ENCODE results near the gene SLC25A24.
A peak's percentile ranks its signal among the peaks of the same experiment; 100 is the strongest.
"Not testable (repeated sequence)": the region's sequence is repeated elsewhere in the genome, so short reads cannot be mapped to it uniquely, and the experiment has no call there.

The SLC25A24 gene

GRCh38 chr1:108199781-108200686, at the start of gene SLC25A24:
SLC25A24 (minus strand) TSS chr1:108200343; CDS start chr1:108200138, 205 bp downstream.
- no peak for DNase-seq

GRCh38 chr1:108243976-108244375, 43.8 kb upstream of the SLC25A24 start, which contains the start of gene NBPF4:
NBPF4 (minus strand) TSS chr1:108244076; CDS start chr1:108243761, 315 bp downstream.
- DNase-seq, result not testable (repeated sequence)

GRCh38 chr1:108239426-108239825, 39.3 kb upstream of the SLC25A24 start:
- DNase-seq, result not testable (repeated sequence)

GRCh38 chr1:108235308-108235707, 35.2 kb upstream of the SLC25A24 start:
- not testable (repeated sequence) for DNase-seq

GRCh38 chr1:108232183-108232582, 32.0 kb upstream of the SLC25A24 start:
- DNase-seq, result not testable (repeated sequence)

- not testable (repeated sequence) for DNase-seq
Observed at GRCh38 chr1:108229976-108230375, 29.8 kb upstream of the SLC25A24 start.

GRCh38 chr1:108227772-108228171, 27.6 kb upstream of the SLC25A24 start:
- not testable (repeated sequence) for DNase-seq

GRCh38 chr1:108226855-108227254, 26.7 kb upstream of the SLC25A24 start:
- not testable (repeated sequence) for DNase-seq

- DNase-seq, result not testable (repeated sequence)
Observed at GRCh38 chr1:108223226-108223625, 23.1 kb upstream of the SLC25A24 start.

GRCh38 chr1:108217515-108218174, 17.5 kb upstream of the SLC25A24 start:
- DNase-seq, result not testable (repeated sequence)

GRCh38 chr1:108217007-108217406, 16.9 kb upstream of the SLC25A24 start:
- DNase-seq, result not testable (repeated sequence)

- not testable (repeated sequence) for DNase-seq
Observed at GRCh38 chr1:108216028-108216890, 16.1 kb upstream of the SLC25A24 start.

- peak; percentile 54 for DNase-seq
Observed at GRCh38 chr1:108214641-108215465, 14.7 kb upstream of the SLC25A24 start.

GRCh38 chr1:108211014-108211413, 10.9 kb upstream of the SLC25A24 start:
- DNase-seq, result no peak

- no peak for DNase-seq
Observed at GRCh38 chr1:108209456-108210108, 9.4 kb upstream of the SLC25A24 start.

GRCh38 chr1:108208724-108209446, 8.7 kb upstream of the SLC25A24 start:
- DNase-seq, result no peak

- DNase-seq, result not testable (repeated sequence)
Observed at GRCh38 chr1:108203582-108203981, 3.4 kb upstream of the SLC25A24 start.

GRCh38 chr1:108201687-108202086, 1.5 kb upstream of the SLC25A24 start:
- DNase-seq, result no peak

- DNase-seq, result peak; percentile 37
Observed at GRCh38 chr1:108200687-108201051, 526 bp upstream of the SLC25A24 start.

GRCh38 chr1:108199201-108199691, 897 bp downstream of the SLC25A24 start:
- no peak for DNase-seq
